ENCODE data around the gene PHLPP2. TPM values are rescaled to one million over a fixed set of nuclear protein-coding genes. Genes with fewer than 3 reads are reported as not detected.
"Not testable (repeated sequence)": the region's sequence is repeated elsewhere in the genome, so short reads cannot be mapped to it uniquely, and the experiment has no call there.

The PHLPP2 gene
- total RNA-seq, 1 donor from 2014 or later, result 6.6 TPM

DNA sequence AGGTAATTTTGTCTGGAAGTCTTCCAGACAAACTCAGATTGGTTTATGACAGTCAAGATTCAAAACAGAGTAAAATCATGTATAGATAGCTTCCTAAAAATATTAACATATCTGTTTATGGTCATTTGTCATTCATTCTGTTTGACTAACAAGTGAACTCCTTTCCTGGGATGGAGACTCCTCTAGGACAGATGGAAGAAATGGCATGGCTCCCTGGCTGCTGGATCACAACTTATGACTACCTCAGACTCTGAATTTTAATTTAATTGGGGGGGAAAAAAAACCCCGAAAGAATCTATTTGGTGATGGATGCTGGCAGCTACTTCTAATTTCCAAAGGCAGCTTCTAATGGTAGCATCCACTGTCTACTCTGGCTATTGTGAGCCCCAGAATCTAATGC, 34.6 kb downstream of the PHLPP2 start:
- intact Hi-C loops (cut with DNase I), result no loop called here
- H3K9me3 ChIP-seq, result no peaks in the 10 kb centered on the region
- TF ChIP-seq CTCF (IDR thresholded peaks at IDR 0.05), result no peak

GRCh38 chr16:71687861-71688260, 36.6 kb downstream of the PHLPP2 start:
- Histone ChIP-seq H3K36me3 (peaks cover 37% of the 10 kb centered on the region), H3K4me1 (no peaks in the 10 kb centered on the region), H3K27me3 (ENCODE audit: low read depth) (no peaks in the 10 kb centered on the region), H3K9me3 (no peaks in the 10 kb centered on the region), H3K27ac (no peak overlapping the region), H3K4me3 (no peak overlapping the region)
- intact Hi-C loops (cut with DNase I), result no loop called here
- DNase-seq, result no peak
- ATAC-seq, result no peak
- no peak for TF ChIP-seq CTCF (IDR thresholded peaks at IDR 0.05)

More for the DNA sequence above, 34.6 kb downstream of the PHLPP2 start:
- Histone ChIP-seq H3K36me3 (peaks cover 25% of the 10 kb centered on the region), H3K27ac (no peak overlapping the region), H3K4me1 (no peaks in the 10 kb centered on the region), H3K4me3 (no peak overlapping the region), H3K27me3 (ENCODE audit: low read depth) (no peaks in the 10 kb centered on the region)
- ATAC-seq (no peak), DNase-seq (no peak)

- intact Hi-C loops (cut with DNase I); H3K27ac ChIP-seq; H3K4me3 ChIP-seq; ATAC-seq; H3K27me3 ChIP-seq (ENCODE audit: low read depth); H3K4me1 ChIP-seq; H3K9me3 ChIP-seq; DNase-seq: not testable (repeated sequence)
- H3K36me3 ChIP-seq, result peaks cover 45% of the 10 kb centered on the region
Measured at GRCh38 chr16:71684280-71684679, 40.2 kb downstream of the PHLPP2 start.

- Histone ChIP-seq H3K4me1 (no peaks in the 10 kb centered on the region), H3K27me3 (ENCODE audit: low read depth) (no peaks in the 10 kb centered on the region), H3K9me3 (no peaks in the 10 kb centered on the region), H3K27ac (no peak overlapping the region), H3K36me3 (peaks cover 54% of the 10 kb centered on the region), H3K4me3 (no peak overlapping the region)
- TF ChIP-seq CTCF (IDR thresholded peaks at IDR 0.05), result no peak
- DNase-seq (no peak), ATAC-seq (no peak)
- intact Hi-C loops (cut with DNase I), result no loop called here
Measured at GRCh38 chr16:71681360-71681759, 43.1 kb downstream of the PHLPP2 start.

DNA sequence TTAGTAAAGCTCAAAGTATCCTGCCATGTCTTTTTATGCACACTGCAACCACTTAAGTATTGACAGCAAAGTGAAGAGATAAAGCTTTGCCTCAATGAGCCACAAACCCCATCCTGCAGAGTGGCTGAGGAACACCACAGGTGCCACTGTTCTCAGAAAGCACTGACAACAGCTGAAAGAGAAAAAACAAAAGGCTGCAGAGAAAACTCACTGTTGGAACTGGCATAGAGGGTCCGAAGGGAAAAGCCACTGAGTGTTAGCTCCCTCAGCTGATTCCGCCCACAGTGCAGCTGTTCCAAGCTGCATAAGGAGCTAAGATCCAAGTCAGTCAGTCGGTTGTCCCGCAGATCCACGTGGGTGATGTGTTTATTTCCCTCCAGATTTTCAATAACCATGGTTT, 48.3 kb downstream of the PHLPP2 start:
- Histone ChIP-seq H3K4me1 (no peaks in the 10 kb centered on the region), H3K36me3 (peaks cover 74% of the 10 kb centered on the region), H3K27me3 (ENCODE audit: low read depth) (no peaks in the 10 kb centered on the region), H3K9me3 (no peaks in the 10 kb centered on the region), H3K27ac (no peak overlapping the region), H3K4me3 (no peak overlapping the region)
- intact Hi-C loops (cut with DNase I), result no loop called here
- no peak for TF ChIP-seq CTCF (IDR thresholded peaks at IDR 0.05)
- ATAC-seq (no peak), DNase-seq (no peak)

DNA sequence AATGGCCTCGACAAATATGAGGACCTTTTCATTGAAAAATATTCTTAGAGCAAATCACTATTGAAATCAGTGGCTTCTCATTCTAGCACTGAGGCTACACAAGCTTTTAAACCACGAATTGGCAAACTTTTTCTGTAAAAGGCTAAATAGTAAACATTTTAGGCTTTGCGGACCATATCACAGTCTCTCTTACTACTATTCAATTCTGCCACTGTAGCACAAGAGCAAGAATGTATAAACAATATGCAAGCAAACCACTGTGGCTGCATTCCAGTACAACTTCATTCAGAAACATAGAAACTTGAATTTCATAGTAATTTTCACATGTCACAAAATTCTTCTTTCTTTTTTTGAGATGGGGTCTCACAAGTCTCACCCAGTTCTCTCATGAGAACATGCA, 49.1 kb downstream of the PHLPP2 start:
- intact Hi-C loops (cut with DNase I), result no loop called here
- Histone ChIP-seq H3K4me3 (no peak overlapping the region), H3K36me3 (peaks cover 70% of the 10 kb centered on the region), H3K27ac (no peak overlapping the region), H3K9me3 (no peaks in the 10 kb centered on the region), H3K27me3 (ENCODE audit: low read depth) (no peaks in the 10 kb centered on the region), H3K4me1 (no peaks in the 10 kb centered on the region)
- TF ChIP-seq CTCF (IDR thresholded peaks at IDR 0.05), result no peak
- no peak for ATAC-seq
- no peak for DNase-seq
